Activated naive CD4-positive, alpha-beta T cell treated with anti-CD3 and anti-CD28 coated beads for 36 hours (primary cell): ENCODE results near the gene FAM50B. TPM values are rescaled to one million over a fixed set of nuclear protein-coding genes. Genes with fewer than 3 reads are reported as not detected.

Experiments
- CTCF ChIA-PET: fragments of 350-600 bp; sonication (Branson Sonifier 250); formaldehyde crosslinking; loops from one replicate; lab custom pipeline; 2021; ENCODE audit warnings: antibody characterized with exemption; lab: Charles Lee
- DNase-seq: peaks from one replicate; pipeline ENCODE4 v3.0.0-alpha.2; 2020
- H3K27ac Mint-ChIP-seq: one replicate; pipeline ENCODE4 v1.8.0; 2021; ENCODE audit warnings: mild to moderate bottlenecking, mixed read lengths
- H3K27me3 Mint-ChIP-seq: one replicate; pipeline ENCODE4 v1.8.0; 2021; ENCODE audit warnings: low read depth, mixed read lengths
- H3K36me3 Mint-ChIP-seq: one replicate; pipeline ENCODE4 v1.8.0; 2021; ENCODE audit warnings: low read depth, mixed read lengths
- H3K4me1 Mint-ChIP-seq: one replicate; pipeline ENCODE4 v1.8.0; 2021; ENCODE audit warnings: low read depth, mixed read lengths
- H3K4me3 Mint-ChIP-seq: one replicate; pipeline ENCODE4 v1.8.0; 2021; ENCODE audit warnings: mild to moderate bottlenecking, moderate library complexity, mixed read lengths
- H3K9me3 Mint-ChIP-seq: one replicate; pipeline ENCODE4 v1.8.0; 2021; ENCODE audit warnings: mixed read lengths
- intact Hi-C: fragments of 100-400 bp; cut with micrococcal nuclease; formaldehyde crosslinking; loops from one replicate; pipeline ENCODE4 v1.15.1; 2023
- total RNA-seq, 2 experiments: library from RNA; stranded (reverse); gene quantifications; one replicate each; pipeline ENCODE4 v1.2.3, GENCODE V29; 2021

FAM50B gene
- total RNA-seq, 2 experiments from 2014 or later: 4.4 to 5.1 TPM

DNA sequence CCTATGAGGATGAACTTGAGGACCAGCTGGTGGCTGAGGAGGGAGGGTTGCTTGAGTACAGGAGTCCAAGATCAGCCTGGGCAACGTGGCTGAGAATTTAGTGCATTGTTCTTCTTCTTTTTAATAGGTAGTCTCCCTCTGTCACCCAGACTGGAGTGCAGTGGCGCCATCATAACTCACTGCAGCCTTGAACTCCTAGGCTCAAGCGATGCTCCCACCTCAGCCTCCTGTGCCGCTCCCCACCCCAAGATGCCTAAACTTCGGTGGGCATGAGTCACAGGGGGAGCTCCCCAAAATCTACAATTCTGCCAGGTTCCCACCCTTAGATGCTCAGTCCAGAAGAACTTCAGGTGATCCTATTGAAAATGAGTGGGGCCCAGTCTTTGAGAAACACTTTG is 21.4 kb downstream of the FAM50B start:
- no peak overlapping the region for H3K27ac Mint-ChIP-seq
- H3K27me3 Mint-ChIP-seq: peaks cover 2% of the 10 kb centered on the region
- no peak for DNase-seq
- intact Hi-C loops: no loop called here
- H3K9me3 Mint-ChIP-seq: no peaks in the 10 kb centered on the region
- peaks cover 26% of the 10 kb centered on the region for H3K4me1 Mint-ChIP-seq
- CTCF ChIA-PET: no interaction called here
- H3K36me3 Mint-ChIP-seq: no peaks in the 10 kb centered on the region
- no peak overlapping the region for H3K4me3 Mint-ChIP-seq

DNA sequence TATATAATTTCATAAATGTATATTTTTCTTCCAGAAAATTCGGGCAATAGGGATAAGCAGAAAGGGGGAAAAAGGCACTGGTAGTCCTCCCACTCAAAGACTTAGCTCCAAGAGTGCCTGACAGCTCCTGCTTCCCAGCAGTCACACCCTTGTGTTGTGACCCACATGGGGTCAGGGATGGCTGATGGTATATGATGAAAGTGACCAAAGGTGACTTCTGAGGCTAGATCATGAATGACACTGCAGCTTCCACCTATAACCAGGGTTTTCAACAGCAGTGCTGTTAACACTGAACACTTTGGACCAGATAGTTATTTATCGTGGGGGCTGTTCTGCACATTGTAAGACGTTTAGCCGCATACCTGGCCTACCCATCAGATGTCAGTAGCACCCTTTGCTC is 22.3 kb downstream of the FAM50B start:
- Mint-ChIP-seq H3K36me3 (no peaks in the 10 kb centered on the region), H3K27me3 (peaks cover 2% of the 10 kb centered on the region), H3K27ac (no peak overlapping the region), H3K9me3 (no peaks in the 10 kb centered on the region), H3K4me3 (no peak overlapping the region), H3K4me1 (peaks cover 26% of the 10 kb centered on the region)
- intact Hi-C loops: no loop called here
- CTCF ChIA-PET: no interaction called here
- DNase-seq: no peak

DNA sequence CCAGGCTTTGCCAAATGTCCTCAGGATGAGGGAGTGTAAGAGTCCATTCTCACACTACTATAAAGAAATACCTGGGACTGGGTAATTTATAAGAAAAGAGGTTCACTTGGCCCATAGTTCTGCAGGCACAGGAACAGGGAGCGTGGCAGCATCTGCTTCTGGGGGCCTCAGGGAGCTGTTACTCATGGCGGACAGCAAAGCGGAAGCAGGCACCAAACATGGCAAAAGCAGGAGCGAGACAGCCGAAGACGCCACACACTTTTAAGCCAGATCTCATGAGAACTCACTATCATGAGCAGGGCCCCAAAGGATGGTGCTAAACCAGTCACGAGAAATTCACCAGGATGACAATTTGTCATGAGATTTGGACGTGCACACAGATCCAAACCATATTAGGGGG is 22.8 kb downstream of the FAM50B start:
- no peaks in the 10 kb centered on the region for H3K9me3 Mint-ChIP-seq
- H3K36me3 Mint-ChIP-seq: no peaks in the 10 kb centered on the region
- CTCF ChIA-PET: no interaction called here

DNA sequence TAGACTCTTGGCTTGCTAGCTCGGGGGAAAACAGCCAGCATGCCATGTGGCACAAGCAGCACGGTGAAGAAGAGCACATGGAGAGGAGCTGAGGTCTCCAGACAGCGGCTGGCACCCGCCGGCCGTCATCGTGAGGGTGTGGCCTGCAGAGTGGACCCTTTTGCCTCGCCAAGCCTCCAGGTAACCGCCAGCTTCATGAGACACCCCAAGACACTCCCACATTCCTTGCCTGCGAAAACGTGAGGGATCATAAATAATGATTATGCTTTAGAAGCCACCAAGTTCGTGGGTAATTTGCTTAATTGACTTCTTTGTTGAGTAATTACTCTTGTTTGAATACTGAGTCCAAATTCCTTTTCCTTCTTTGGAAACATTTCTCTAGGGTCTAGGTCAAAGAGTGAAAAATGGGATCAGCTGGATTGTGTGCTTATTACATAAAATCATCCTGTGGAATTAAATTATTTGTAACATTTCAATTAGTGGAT is 23.2 kb downstream of the FAM50B start:
- intact Hi-C loops: no loop called here
- peaks cover 2% of the 10 kb centered on the region for H3K27me3 Mint-ChIP-seq
- no peaks in the 10 kb centered on the region for H3K36me3 Mint-ChIP-seq
- no peaks in the 10 kb centered on the region for H3K9me3 Mint-ChIP-seq
- no peak for DNase-seq
- H3K4me3 Mint-ChIP-seq: no peak overlapping the region
- no peak overlapping the region for H3K27ac Mint-ChIP-seq
- H3K4me1 Mint-ChIP-seq: peaks cover 23% of the 10 kb centered on the region
- CTCF ChIA-PET: no interaction called here

More for the DNA sequence above, 22.8 kb downstream of the FAM50B start:
- Mint-ChIP-seq H3K27ac (no peak overlapping the region), H3K4me3 (no peak overlapping the region), H3K27me3 (peaks cover 2% of the 10 kb centered on the region), H3K4me1 (peaks cover 26% of the 10 kb centered on the region)
- no peak for DNase-seq
- intact Hi-C loops: no loop called here

DNA sequence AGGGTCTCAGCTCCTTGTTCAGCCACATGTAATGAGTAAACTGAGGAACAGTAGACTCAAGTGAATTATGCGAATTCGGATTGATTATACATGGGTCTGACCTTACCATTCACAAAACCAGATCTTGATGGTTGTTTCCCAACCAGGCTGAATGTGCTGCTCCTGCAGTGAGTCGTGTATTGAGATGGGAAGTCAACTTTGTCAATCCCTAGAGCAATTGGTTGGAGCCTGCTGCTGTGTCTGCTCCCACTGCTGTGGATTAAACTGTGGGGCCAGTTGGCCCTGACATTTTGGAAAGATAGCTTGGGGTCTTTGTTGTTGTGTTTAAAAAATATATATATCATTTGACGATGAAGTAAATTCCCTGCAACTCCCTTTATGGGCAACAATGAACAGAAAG is 23.9 kb downstream of the FAM50B start:
- Mint-ChIP-seq H3K9me3 (no peaks in the 10 kb centered on the region), H3K27ac (no peak overlapping the region), H3K36me3 (no peaks in the 10 kb centered on the region), H3K4me3 (no peak overlapping the region), H3K27me3 (peaks cover 2% of the 10 kb centered on the region), H3K4me1 (peaks cover 16% of the 10 kb centered on the region)
- CTCF ChIA-PET: no interaction called here
- no peak for DNase-seq
- intact Hi-C loops: no loop called here

DNA sequence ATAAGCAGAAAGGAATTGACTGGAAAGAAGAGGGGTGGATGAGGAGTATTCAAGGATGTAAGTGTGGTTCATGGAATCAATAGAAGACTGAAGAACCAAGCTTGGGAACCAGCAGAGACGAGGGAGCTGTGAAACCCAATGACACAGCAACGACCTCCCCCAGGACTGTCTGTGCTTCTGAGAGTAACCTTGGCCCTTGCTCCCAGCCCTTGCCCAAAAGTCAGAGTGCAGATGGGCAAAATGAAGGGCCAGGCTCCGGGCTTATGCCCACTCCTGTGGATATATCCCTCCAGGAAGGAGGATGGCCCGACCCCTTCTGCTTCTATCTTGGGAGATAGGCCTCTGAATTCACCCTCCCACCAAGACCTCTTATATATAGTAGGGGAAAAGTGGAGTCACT is 24.9 kb downstream of the FAM50B start:
- peaks cover 9% of the 10 kb centered on the region for H3K4me1 Mint-ChIP-seq
- H3K4me3 Mint-ChIP-seq: no peak overlapping the region
- DNase-seq: no peak
- no peak overlapping the region for H3K27ac Mint-ChIP-seq
- H3K27me3 Mint-ChIP-seq: peaks cover 2% of the 10 kb centered on the region
- CTCF ChIA-PET: interaction anchor here (1.5 kb wide), 1 partner anchor 25 kb away, joined by 5 read pairs; the partner anchor contains the start of gene FAM50B
- intact Hi-C loops: no loop called here
- no peaks in the 10 kb centered on the region for H3K36me3 Mint-ChIP-seq
- no peaks in the 10 kb centered on the region for H3K9me3 Mint-ChIP-seq

DNA sequence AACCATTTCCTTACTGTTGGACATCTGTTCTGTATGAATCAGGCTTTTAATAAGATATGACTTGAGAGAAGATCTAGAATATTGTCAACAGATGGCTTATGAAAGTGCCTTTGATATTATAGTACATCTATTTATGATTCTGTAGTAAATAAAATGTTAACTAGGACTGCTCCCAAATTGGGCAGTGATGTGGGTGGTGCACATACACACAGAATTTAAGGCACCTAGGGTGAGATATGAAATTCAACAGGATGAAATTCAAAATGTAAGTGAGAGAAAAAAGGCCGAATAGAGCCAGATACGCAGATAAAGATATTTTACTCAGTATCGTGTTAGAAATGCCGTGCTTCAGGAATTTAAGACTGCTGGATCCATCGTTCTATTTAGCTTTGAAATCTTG is 26.3 kb downstream of the FAM50B start:
- CTCF ChIA-PET: no interaction called here
- Mint-ChIP-seq H3K36me3 (no peaks in the 10 kb centered on the region), H3K4me3 (no peak overlapping the region), H3K27me3 (peaks cover 2% of the 10 kb centered on the region), H3K9me3 (no peaks in the 10 kb centered on the region), H3K27ac (no peak overlapping the region), H3K4me1 (peaks cover under 1% of the 10 kb centered on the region)
- intact Hi-C loops: no loop called here
- no peak for DNase-seq

DNA sequence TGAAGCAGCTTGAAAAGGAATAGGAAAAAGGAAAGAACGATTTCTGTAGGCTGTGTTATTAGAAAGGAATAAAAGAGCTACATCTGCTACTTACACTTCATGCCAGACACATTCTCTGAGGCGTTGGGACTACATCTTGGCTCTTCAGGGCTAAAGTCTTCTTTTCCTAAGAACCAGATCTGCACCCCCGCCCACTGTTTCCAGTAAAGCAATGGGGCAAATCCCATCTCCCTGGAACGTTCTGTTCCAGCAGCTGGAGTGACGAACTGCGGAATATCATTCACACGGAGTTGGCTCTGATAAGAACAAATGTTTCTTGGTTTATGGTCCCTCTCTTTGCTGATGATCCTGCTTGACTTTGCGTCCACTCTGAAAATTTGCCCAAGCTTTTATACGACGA is 26.9 kb downstream of the FAM50B start:
- no peaks in the 10 kb centered on the region for H3K4me1 Mint-ChIP-seq
- H3K27ac Mint-ChIP-seq: no peak overlapping the region
- H3K27me3 Mint-ChIP-seq: peaks cover 2% of the 10 kb centered on the region
- no peaks in the 10 kb centered on the region for H3K36me3 Mint-ChIP-seq
- DNase-seq: no peak
- no peak overlapping the region for H3K4me3 Mint-ChIP-seq
- intact Hi-C loops: no loop called here
- CTCF ChIA-PET: no interaction called here
- no peaks in the 10 kb centered on the region for H3K9me3 Mint-ChIP-seq

DNA sequence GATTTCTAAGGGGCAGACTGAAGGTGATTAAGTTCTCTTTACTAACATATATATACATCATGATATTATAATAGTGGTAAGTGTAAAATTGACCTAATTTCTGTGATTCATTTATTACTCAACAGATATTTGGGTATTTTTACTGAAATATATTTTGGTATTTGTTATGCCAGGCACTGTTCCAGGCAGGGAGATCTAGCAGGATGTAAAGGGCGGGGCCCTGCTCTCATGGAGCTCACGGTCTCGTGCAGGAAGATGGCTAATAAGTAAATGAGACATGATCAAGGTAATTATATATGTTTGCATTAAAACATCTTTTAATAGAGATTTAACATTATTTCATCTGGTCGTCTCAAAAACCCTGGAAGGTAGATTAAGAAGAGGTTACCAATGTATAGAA is 27.7 kb downstream of the FAM50B start:
- DNase-seq: no peak
- Mint-ChIP-seq H3K36me3 (no peaks in the 10 kb centered on the region), H3K4me3 (no peak overlapping the region), H3K4me1 (no peaks in the 10 kb centered on the region), H3K9me3 (no peaks in the 10 kb centered on the region), H3K27me3 (peaks cover 2% of the 10 kb centered on the region), H3K27ac (no peak overlapping the region)
- CTCF ChIA-PET: no interaction called here
- intact Hi-C loops: no loop called here

DNA sequence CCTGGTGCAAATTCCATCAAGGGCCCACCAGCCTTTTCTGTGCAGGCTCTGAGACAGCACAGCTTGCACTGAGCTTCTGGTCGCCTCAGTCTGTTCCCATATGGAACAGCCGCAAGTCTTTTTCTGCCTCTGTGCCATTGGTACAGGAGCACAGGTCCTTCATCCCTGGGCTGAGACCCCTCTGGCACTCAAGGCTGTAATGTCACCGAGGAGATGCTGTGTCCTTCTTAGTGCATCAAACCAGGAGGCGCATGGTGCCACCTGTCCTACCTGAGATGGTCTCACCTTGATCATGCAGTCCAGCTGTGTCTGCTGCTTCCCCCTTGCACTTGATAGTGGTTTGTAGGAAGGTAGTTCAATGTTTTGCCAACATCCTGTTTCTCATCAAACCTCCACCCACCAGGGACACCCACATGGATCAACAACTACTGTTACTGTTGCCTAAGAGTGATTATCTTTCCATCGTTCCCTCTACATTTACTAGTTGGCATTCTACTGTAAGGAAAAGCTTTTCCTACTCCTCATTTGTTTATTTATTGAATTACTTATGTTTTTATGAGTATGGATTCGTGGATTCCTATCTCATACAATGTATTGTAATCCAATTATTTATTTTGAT is 29.0 kb downstream of the FAM50B start:
- Mint-ChIP-seq H3K9me3 (no peaks in the 10 kb centered on the region), H3K27ac (no peak overlapping the region), H3K36me3 (no peaks in the 10 kb centered on the region), H3K27me3 (no peaks in the 10 kb centered on the region), H3K4me3 (no peak overlapping the region), H3K4me1 (no peaks in the 10 kb centered on the region)
- CTCF ChIA-PET: no interaction called here
- intact Hi-C loops: no loop called here
- no peak for DNase-seq

DNA sequence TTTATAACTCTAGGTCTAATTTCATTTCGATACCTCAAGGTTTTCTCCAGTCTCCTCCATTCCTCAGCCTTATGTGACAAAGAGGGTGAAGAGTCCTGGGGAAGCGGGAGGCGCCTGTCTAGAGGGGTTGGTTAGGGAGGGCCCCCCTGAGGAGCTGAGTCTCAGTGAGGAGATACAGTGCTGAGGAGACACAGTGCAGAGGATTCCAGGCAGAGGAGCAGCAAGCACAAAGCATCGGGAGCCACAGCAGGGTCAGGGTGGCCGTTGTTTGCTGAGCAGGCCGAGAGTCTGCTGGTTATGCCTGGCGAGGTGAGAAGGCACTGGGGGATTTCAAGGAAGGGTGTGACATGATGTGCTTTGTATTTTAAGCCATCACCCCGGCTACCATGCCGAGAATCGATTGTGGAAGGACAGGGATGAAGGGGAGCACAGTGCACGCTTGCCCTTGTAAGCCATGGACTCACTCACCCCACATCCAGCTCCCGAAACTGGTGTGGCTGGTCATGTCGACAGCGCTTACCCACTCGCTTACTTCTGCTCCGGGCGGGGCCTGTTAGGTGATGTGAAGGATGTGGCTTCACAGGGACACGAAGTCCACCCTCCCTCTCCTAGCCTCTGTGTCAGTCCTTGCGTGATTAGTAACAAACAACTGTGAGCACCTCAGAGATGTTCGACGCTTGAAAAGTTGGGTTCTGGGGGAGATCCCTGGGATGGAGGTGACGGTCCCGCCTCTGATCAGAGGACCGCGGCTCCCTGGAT is 30.2 kb downstream of the FAM50B start:
- H3K27ac Mint-ChIP-seq: no peak overlapping the region
- H3K9me3 Mint-ChIP-seq: no peaks in the 10 kb centered on the region
- CTCF ChIA-PET: no interaction called here
- H3K4me3 Mint-ChIP-seq: no peak overlapping the region
- no peaks in the 10 kb centered on the region for H3K27me3 Mint-ChIP-seq
- no peaks in the 10 kb centered on the region for H3K36me3 Mint-ChIP-seq
- intact Hi-C loops: no loop called here
- DNase-seq: no peak
- no peaks in the 10 kb centered on the region for H3K4me1 Mint-ChIP-seq

DNA sequence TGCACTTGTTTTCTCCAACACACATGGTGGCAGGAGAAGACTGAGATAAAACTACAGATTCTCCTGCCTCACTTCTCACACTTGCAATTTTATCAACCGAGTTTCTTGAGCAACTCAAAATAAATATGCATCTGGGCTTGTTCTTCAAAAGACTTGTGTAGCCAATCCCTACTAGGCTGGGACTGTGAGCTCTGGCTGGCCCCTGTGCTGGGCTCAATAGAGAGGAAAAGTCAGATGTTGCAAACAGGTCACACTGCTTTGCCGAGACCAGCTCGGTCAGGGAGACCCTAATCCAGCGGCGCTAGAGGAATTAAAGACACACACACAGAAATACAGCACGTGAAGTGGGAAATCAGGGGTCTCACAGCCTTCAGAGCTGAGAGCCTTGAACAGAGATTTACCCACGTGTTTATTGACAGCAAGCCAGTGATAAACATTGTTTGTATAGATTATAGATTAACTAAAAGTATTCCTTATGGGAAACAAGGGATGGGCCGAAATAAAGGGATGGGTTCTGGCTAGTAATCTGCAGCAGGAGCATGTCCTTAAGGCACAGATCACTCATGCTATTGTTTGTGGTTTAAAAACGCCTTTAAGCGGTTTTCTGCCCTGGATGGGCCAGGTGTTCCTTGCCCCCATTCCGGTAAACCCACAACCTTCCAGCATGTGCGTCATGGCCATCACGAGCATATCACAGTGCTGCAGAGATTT is 32.7 kb downstream of the FAM50B start:
- Mint-ChIP-seq H3K36me3 (no peaks in the 10 kb centered on the region), H3K27me3 (no peaks in the 10 kb centered on the region), H3K9me3 (no peaks in the 10 kb centered on the region), H3K27ac (no peak overlapping the region), H3K4me3 (no peak overlapping the region), H3K4me1 (no peaks in the 10 kb centered on the region)
- CTCF ChIA-PET: no interaction called here
- intact Hi-C loops: no loop called here
- DNase-seq: no peak
